ENCODE data around the gene OPCML.

OPCML gene

GRCh38 chr11:133362916-133363315 lies 169.4 kb downstream of the OPCML start:
- DNase-seq (ENCODE audit: extremely low read depth in 1 of 2, low read depth in 1 of 2): no peak

DNA sequence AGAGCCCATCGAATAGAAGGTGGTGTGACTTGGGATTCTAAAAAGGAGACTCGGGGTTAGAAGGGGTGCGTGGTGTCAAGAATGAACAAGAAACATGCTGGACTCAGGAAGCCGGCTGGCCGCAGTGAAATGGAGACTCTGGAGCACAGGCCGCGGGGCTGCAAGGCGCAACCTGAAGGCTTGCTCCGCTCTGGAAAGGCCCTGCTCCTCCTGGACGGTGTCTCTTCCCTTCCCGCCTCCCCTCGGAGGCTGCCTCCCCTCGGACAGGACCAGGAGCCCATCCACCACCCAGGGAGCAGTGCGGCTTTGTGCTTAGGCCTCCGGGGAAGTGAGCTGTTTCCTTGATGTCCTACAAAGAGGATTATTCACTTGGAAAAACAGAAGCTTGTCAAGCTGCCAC lies 170.1 kb downstream of the OPCML start:
- no peak for DNase-seq (ENCODE audit: extremely low read depth in 1 of 2, low read depth in 1 of 2)

GRCh38 chr11:133361689-133361994 lies 170.7 kb downstream of the OPCML start:
- DNase-seq (ENCODE audit: extremely low read depth in 1 of 2, low read depth in 1 of 2): no peak

DNA sequence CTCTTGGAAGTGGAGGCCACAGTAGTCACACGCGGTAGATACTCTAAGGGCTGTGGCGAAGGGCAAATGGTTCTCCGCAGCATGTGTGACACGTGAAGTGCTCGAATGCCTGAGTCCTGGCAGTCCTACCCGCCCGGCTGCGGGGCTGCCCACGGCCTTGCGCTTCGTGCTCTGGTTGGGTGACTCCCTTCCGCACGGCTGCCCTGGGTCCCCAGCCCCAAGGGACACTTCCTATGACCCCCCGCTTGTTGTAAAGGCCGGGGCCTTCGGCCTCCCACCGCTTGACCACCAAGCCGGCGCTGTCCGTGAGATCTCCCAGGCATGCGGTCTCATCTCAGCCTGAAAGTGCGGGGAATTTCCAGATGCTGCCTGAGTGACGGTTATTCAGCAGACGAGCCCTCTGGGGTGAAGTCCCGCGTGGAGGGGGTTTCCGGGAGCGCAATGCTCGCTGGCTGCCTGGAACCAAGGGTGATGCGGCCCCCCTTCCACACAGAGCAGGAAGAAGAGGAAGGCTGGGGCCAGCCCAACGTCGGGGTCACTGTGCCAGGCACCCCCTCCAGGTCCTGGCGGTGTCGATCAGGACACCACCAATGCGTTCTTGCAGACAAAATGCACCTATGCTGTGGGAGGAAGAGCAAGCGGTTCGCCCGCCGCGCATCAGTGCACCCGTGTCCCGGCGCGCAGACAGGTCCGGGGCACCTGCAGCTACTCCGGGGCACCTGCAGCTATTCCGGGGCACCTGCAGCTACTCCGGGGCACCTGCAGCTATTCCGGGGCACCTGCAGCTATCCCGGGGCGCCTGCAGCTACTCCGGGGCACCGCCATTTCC lies 171.2 kb downstream of the OPCML start:
- no peak for DNase-seq (ENCODE audit: extremely low read depth in 1 of 2, low read depth in 1 of 2)

GRCh38 chr11:133355095-133355494 lies 177.2 kb downstream of the OPCML start:
- no peak for DNase-seq (ENCODE audit: extremely low read depth in 1 of 2, low read depth in 1 of 2)

DNA sequence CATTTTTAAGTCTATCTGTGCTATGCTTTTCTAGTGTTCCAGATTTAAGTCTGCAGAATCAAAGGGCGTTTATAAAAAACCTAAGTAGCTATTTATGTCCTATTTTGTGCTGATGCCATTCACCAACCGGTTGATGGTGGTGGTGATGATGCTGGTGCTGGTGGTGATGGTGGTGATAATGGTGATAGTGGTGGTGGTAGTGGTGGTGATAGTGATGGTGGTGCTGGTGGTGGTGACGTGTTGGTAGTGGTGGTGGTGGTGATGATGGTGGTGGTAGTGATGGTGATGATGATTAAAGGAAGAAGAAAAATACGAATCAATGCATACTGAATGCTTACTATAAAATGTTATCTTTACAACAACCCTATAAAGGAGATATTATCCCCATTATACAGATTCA lies 178.2 kb downstream of the OPCML start:
- DNase-seq (ENCODE audit: extremely low read depth in 1 of 2, low read depth in 1 of 2): no peak

GRCh38 chr11:133350045-133350444 lies 182.3 kb downstream of the OPCML start:
- no peak for DNase-seq (ENCODE audit: extremely low read depth in 1 of 2, low read depth in 1 of 2)

- no peak for DNase-seq (ENCODE audit: extremely low read depth in 1 of 2, low read depth in 1 of 2)
These were observed 184.3 kb downstream of the OPCML start for GRCh38 chr11:133347988-133348387.

- no peak for DNase-seq (ENCODE audit: extremely low read depth in 1 of 2, low read depth in 1 of 2)
These were observed 186.2 kb downstream of the OPCML start for GRCh38 chr11:133346137-133346536.

DNA sequence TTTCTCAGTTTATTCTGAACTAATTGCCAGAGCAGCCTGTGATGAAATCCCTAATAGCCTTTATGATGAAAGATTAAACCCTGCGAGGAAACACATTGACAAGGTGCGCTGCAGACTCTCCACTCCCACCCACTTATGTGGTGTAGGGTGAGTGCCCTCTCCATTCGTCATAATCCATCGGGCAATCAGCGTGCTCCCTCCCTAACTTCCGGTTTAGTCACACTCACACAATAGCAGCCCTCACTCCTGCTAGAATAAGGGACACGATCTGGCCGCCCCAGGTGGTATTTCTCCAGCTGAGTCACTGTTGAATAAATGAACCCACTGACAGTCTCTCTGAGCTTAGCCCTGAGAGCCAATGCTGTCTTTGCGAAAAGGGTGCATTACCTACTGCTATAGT lies 188.3 kb downstream of the OPCML start:
- no peak for DNase-seq (ENCODE audit: extremely low read depth in 1 of 2, low read depth in 1 of 2)

DNA sequence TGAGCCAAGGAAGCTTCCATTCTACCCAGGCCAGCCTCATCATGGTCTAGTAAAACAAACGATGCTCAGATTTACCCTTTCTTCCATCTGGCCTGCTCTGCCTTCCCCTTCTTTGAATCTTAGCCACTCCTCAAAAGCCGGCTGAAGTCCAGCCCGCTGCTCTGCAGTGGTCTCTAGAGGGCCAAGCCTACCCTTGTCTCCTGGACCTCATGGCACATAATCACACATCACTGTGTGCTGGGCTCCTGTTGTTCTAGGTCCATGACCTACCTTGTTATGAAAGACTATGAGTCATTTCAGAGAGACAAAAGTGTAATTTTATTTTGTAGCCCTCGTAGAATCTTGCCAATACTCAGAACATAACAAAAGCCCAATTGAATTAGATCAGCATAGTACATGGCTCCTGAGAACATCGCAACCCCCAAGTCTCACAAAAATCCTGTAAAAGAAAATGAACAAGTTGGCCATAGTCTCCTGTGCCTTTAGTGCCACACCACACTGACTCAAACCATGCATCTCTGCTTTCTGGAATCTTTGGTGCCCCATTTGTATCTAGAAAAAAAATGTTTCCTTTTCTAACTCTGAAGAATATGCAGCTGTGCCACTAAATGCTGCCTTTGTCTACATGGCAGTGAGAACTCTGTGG lies 192.7 kb downstream of the OPCML start:
- DNase-seq (ENCODE audit: extremely low read depth in 1 of 2, low read depth in 1 of 2): no peak

DNA sequence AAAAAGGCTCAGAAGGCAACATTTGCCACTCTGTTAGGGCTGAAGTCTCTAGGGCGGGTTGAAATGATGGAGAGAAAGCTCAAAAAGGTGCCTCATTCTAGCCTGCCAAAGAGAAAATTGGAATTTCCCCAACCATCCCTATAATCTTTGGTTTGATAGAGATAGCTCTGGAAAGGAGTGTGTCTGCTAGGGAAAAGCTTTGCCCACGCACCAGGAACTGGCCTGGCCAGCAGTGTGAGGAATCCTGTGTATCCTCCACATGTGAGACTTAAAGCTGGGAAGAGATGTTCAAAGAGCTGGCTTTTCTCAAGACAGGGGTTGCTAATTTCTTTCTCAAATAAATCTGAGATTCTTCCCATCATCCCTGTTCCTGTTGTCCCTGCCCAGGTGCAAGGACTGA lies 193.7 kb downstream of the OPCML start:
- DNase-seq (ENCODE audit: extremely low read depth in 1 of 2, low read depth in 1 of 2): no peak

DNA sequence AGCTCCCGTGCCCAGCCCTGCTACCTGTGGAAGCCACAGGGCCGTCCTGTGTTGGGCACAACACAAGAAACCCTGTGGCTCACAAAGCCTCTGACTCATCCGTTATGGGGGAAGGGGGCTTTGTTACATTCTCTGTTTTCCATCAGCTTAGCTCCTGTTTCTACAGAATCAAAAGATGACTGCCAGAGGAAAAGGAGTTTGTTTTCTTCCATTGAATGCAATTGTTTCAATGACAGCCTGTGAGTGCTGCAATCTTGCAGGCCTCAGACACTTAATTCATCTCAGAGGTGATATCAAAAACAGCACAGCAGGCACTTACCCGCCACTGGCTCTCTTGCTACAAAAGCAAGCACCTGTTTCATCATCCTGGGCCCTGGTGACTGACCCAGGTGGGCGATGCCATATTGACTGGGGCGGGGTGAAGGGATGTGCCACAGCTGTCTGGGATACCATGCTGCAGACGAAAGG lies 194.3 kb downstream of the OPCML start:
- no peak for DNase-seq (ENCODE audit: extremely low read depth in 1 of 2, low read depth in 1 of 2)

DNA sequence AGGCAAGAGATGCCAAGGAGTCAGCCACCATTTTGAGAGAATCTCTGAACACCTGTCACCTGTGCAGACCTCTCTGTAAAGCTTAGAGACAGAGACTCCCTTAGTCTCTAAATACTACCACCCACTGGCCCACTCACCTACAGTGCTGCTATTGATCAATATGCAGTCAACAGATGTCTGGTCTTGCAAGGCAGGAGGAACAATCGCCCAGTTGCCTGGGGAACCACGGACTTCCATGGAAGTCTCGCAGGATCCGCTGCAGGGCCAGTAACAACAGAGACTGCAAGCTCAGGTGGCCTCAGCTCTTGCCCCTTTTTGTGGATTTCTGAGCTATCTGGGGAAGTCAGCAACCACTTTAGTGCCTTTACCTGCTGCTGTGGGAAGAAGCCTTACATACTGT lies 195.1 kb downstream of the OPCML start:
- DNase-seq (ENCODE audit: extremely low read depth in 1 of 2, low read depth in 1 of 2): no peak

- DNase-seq (ENCODE audit: extremely low read depth in 1 of 2, low read depth in 1 of 2): no peak
These were observed 201.3 kb downstream of the OPCML start for GRCh38 chr11:133331031-133331430.

DNA sequence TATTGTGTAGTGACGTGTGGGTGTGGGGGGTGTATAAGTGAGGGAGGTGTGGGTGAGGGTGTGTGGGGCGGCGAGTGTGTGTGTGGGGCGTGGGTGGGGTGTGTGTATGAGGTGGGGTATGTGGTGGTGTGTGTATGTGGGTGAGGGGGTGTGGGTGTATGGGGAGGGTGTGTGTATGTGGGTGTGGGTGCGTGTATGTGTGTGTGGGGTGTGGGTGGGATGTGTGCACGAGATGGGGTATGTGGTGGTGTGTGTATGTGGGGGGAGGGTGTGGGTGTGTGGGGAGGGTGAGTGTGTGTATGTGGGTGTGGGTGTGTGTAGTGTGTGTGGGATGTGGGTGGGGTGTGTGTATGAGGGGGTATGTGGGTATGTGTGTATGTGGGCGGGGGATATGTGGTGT lies 205.5 kb downstream of the OPCML start:
- DNase-seq (ENCODE audit: extremely low read depth in 1 of 2, low read depth in 1 of 2): no peak

DNA sequence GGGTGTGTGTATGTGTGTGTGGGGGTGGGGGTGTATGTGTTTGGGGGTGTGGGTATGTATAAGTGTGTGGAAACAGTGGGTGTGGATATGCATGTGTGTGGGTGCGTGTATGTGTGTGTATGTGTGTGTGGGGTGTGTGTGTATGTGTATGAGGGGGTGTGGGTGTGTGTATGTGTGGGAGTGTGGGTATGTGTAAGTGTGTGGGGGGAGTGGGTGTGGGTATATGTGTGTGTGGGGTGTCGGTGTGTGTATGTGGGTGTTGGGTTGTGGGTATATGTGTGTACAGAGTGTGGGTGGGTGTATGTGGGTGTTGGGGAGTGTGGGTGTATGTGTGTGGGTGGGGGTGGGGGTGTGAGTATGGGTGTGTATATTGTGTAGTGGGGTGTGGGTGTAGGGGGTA lies 206.0 kb downstream of the OPCML start:
- no peak for DNase-seq (ENCODE audit: extremely low read depth in 1 of 2, low read depth in 1 of 2)

DNA sequence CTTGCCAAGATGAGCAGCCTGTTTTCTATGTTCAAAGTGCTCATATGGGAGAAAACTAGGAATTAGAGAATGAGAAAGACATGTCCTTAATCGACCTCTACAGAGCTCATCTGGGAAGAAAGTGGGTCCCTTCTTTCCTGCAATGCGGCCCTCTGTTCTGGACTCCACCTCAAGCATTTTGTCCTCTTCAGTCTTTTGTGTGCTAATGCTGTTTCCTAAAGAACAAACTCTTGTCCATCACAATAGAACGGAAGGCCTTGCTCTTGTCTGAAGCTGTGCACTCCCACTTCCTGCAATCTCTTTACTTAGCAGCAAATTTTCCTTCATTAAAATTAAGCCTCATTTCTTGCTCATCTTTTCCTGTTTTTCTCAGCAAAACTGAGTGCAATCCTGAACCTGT lies 206.6 kb downstream of the OPCML start:
- DNase-seq (ENCODE audit: extremely low read depth in 1 of 2, low read depth in 1 of 2): no peak

DNA sequence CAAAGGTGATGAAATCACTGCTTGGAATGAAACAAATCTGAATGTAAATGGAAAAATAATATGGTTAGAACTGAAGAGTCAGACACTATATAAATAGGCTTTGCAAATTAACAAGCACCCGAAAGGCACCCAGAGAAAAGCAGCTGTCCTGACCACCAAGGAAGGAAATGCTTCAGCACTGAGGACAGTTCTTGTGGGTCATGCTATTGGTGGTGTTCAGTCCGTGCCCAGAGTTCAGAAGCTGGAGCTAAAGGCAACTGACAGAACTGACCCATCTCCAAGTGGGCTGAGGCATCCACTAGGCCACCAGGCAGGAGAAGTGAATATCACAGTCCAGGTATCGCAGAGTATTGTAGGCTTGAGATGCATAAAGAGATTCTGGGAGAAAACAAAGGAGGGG lies 208.9 kb downstream of the OPCML start:
- no peak for DNase-seq (ENCODE audit: extremely low read depth in 1 of 2, low read depth in 1 of 2)

DNA sequence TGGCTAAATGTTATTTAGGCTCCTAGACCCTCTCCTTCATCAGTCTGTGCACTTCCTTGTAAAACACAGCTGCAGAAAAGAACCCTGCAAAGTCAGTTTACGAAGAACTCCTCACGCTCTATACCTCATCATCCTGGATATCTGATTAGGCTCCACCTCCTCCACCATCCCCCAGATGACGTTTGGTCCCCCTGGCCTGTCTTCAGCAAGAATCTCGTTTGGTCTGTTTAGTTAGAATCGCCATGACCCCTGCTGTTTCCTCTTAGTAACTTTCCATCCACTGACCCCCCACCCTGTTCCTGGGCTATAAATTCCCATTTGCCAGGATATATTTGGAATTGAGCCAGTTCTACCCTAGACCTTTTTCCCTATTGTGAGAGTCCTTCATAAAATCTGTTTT lies 214.1 kb downstream of the OPCML start:
- DNase-seq (ENCODE audit: extremely low read depth in 1 of 2, low read depth in 1 of 2): no peak

DNA sequence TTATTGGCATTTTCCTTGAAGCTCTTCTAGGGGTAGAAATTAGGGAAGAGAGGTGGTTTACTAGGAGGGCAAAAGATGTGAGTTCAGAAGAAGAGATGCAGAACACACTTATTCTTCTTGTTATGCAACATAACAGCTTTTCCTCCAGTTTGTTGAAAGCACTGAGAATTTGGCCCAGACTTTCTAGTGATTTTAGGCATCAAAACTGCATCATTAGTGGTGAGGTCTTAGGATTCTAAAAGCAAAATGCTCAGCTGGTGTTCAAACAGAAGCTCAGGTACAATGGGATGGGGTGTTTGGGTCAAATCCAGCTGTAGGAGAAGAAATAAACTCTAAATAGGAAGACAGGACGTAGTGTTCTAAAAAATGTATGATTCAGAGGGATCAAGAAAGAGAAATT lies 221.1 kb downstream of the OPCML start:
- DNase-seq (ENCODE audit: extremely low read depth in 1 of 2, low read depth in 1 of 2): no peak

- DNase-seq (ENCODE audit: extremely low read depth in 1 of 2, low read depth in 1 of 2): no peak
These were observed 226.3 kb downstream of the OPCML start for GRCh38 chr11:133306019-133306418.
